ENCODE results near the gene COL8A1. TPM values are rescaled to one million over a fixed set of nuclear protein-coding genes. Genes with fewer than 3 reads are reported as not detected.

The COL8A1 gene
- polyA plus RNA-seq, 3 donors = 6.8 to 9.1 (median 7.9) TPM

GRCh38 chr3:99696497-99696896 lies 58.1 kb downstream of the COL8A1 start:
- no peak for DNase-seq (ENCODE audit: extremely low read depth in 1 of 11, low read depth in 9 of 11, low spot score in 4 of 11)

DNA sequence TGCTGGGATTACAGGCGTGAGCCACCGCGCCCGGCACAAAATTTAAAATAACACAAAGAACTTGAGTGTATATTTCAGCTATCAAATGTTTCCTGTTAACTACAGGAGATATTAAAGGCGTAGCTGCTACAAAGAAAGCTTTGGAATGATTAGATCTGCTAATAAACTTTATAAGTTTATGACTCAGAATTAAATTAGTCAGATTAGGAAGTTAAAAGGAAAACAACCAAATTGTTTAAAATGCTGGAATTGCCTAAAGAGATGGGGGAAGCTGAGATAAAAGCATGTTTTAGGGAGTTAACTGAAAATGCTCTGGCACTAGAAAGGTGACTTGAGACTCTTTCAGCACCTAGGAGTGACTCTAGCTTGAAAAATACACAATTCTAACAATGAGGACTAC lies 58.9 kb downstream of the COL8A1 start:
- DNase-seq (ENCODE audit: extremely low read depth in 1 of 11, low read depth in 9 of 11, low spot score in 4 of 11) = no peak

- DNase-seq (ENCODE audit: extremely low read depth in 1 of 11, low read depth in 9 of 11, low spot score in 4 of 11) = no peak
These were observed 60.5 kb downstream of the COL8A1 start for GRCh38 chr3:99698932-99699331.

GRCh38 chr3:99699841-99700240 lies 61.4 kb downstream of the COL8A1 start:
- no peak for DNase-seq (ENCODE audit: extremely low read depth in 1 of 11, low read depth in 9 of 11, low spot score in 4 of 11)

GRCh38 chr3:99700631-99701268 lies 62.4 kb downstream of the COL8A1 start:
- no peak for DNase-seq (ENCODE audit: extremely low read depth in 1 of 11, low read depth in 9 of 11, low spot score in 4 of 11)

DNA sequence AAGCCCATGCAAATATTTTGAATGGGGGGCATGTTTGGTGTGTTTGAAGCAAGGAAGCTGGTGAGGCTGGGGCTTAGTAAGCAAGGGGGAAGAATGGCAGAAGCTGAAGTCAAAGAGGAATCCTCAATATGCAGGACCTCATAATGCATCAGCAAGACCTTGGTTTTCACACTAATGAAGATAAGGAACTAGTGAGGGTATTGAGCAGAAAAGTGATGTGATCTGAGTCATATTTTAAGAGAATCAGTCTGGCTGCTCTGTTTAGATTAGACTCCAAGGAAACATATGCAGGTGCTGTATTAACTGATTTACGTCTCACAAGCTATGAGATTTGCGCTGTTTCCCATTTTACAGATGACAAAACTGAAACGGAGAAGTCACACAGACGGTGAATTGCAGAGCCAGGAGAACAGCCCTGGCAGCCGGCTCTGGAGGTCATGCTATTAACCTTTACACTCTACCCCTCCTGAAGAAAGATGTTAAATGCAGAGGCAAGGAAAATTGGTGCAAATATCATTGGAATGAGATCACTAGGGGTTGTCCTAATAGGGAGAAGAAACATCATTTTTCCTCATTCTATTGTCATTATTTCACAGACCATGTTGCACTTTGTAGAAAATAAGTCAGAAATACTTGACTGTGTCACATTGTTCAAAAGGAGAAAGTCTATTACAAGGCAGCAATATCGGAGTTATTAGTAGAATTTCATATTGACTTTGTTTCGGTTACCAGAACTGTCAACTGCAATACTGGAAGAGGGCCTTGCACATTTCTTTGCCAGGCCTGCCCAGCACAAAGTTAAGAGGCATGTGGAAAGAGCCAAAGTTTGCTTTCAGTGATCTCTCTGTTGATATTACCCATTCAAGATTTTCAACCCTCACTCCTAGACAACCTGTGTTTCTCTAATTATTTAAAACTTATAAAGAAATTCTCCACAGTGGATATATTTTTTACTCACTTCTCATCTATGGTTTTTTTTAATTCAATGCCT lies 64.9 kb downstream of the COL8A1 start:
- DNase-seq (ENCODE audit: extremely low read depth in 1 of 11, low read depth in 9 of 11, low spot score in 4 of 11) = no peak

DNA sequence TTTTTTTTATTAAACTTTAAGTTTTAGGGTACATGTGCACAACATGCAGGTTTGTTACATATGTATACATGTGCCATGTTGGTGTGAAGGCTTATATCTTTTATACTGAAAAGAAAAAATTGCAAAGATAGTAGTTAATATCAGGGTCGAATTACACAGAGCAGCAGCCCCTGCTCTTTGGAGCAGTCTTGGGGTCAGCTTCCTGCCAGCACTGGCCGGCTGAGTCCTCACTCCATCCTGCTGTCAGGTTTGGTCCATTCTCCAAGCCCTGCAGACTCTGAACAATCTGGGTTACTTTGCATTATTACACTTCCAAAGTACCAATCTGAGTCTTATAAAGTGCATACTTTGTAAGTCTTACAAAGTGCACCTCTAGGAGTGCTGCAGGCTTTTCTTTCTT lies 66.0 kb downstream of the COL8A1 start:
- no peak for DNase-seq (ENCODE audit: extremely low read depth in 1 of 11, low read depth in 9 of 11, low spot score in 4 of 11)

DNA sequence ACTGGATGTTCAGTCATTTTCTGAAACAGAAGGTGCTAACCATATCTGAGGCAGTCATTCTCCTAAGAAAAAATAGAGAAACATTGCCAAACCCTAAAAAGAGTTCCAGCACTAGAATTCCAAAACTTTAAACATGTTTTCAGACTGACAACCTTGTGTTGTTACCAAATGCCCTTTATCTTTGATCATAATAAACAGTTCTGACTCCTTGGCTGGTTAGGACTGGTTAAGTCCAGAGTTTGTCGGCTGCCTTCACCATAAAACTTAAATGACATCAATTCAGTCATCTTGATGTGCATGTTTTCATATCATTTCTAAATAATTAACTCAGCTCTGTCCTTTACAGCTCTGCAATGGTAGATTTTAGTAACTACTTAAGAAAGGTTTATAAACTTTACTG lies 68.0 kb downstream of the COL8A1 start:
- no peak for DNase-seq (ENCODE audit: extremely low read depth in 1 of 11, low read depth in 9 of 11, low spot score in 4 of 11)

DNA sequence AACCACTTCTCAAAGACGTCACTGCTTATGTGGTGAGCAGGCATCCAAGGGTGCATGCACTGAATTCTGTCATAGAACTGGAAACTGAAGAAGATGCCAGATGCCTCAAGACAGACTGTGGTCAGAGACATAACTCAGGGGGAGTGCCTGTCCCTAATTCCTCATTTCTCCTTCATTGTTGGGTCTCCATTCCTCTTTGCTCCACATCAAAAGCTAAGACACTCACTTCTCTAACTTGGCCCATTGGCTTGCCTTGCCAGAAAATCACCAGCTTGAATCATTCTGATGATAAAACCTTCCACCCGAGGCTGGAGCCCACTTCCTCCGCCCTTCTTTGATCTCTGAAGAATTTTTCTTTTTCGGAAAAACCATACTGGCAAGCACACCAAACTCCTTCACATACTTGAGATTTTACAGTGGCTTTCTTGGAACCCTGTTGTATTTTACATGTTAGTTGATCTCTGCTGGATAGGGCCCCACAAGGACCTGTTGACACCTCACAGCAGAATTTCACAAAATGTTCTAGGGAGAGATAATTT lies 69.9 kb downstream of the COL8A1 start:
- no peak for DNase-seq (ENCODE audit: extremely low read depth in 1 of 11, low read depth in 9 of 11, low spot score in 4 of 11)

DNA sequence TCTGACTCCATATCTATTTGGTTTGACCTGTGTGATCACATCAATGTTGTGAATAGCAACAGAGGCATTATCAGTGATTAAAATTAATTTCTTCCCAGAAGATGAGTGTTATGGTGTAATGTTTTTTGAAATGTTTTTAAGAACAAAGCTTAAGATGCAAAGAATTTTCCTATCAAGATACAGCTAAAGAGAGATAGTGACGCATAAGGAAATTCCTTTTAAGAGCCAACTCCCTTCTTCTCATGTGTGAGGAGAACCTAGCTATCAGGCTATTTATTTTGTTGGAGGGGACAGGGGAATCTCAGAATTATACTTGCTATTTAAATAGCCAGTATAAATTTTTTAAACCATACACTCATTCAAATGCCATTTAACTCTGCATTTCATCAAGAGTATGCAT lies 71.3 kb downstream of the COL8A1 start:
- DNase-seq (ENCODE audit: extremely low read depth in 1 of 11, low read depth in 9 of 11, low spot score in 4 of 11) = no peak

- DNase-seq (ENCODE audit: extremely low read depth in 1 of 11, low read depth in 9 of 11, low spot score in 4 of 11) = no peak
These were observed 71.7 kb downstream of the COL8A1 start for GRCh38 chr3:99710094-99710493.

- no peak for DNase-seq (ENCODE audit: extremely low read depth in 1 of 11, low read depth in 9 of 11, low spot score in 4 of 11)
These were observed 73.0 kb downstream of the COL8A1 start for GRCh38 chr3:99711351-99711750.

DNA sequence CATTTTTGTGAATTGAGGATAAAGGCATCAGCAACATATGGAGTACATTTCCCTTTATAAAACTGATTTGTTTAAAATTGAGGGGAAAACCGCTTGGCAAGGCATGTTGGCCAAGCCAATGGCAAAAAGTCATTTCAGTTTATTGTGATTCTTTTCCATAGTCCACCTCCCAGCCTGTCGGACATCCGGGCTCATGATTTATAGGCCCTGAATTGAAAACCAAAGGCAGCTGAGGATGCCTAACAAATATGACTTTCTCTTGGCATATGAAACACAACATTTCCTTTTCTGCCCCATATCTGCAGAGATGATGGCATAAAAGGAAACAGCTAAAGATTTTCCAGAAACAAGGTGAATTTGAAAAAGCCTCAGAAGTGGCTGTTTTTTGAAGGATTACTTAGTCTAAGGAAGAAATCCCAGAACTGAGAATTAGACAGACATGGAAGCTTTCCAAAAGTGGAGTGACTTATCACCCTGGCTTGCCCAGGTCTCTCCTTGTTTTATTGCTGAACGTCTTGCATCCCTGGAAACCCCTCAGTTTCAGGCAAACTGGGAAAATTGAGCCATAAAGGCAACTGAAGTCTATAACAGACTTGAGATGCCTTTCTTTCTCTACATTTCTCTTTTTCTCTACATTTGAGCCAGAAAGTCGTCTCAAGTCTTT lies 74.0 kb downstream of the COL8A1 start:
- DNase-seq (ENCODE audit: extremely low read depth in 1 of 11, low read depth in 9 of 11, low spot score in 4 of 11) = no peak

DNA sequence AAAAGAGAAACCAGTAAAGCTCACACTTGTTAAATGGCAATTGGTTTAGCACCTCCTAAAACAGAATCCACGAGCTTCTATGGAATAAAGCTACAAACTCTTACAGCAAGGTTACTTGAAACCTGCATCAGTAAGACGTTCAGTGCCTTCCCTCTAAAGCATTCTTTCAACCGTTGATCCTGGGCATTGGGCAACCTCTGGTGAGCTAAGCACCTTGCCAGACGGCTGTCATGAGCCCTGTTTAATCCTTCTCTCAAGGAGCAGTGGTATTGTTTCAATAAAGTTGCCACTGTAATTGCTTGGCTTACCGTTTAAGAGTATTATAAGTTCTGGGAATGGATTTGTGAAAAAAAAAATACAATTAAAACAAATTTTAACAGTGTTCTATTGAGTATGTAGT lies 75.0 kb downstream of the COL8A1 start:
- DNase-seq (ENCODE audit: extremely low read depth in 1 of 11, low read depth in 9 of 11, low spot score in 4 of 11) = no peak

DNA sequence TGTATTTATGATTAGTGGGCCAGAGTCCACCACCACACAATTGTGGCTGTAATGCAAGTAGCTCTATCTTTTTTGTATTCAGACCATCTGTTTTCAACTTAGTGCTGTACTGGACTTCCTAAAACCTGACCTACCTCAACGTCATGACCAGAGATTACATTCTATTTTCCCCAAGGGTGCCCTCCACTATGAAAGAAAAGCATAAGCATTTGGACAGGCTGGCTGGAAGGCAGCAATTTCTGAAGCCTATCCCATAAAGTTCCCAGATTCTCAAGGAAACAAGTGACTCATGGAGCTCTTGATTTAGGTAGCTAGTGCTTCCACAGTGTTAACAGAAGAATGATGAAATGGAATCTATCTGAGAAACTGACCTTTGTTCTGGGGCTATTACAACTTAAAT lies 75.8 kb downstream of the COL8A1 start:
- peak in 6 of 11 donors; percentile 6 to 40 (median 29) for DNase-seq (ENCODE audit: extremely low read depth in 1 of 11, low read depth in 9 of 11, low spot score in 4 of 11)

- DNase-seq (ENCODE audit: extremely low read depth in 1 of 11, low read depth in 9 of 11, low spot score in 4 of 11) = no peak
These were observed 76.2 kb downstream of the COL8A1 start for GRCh38 chr3:99714575-99714974.

- DNase-seq (ENCODE audit: extremely low read depth in 1 of 11, low read depth in 9 of 11, low spot score in 4 of 11) = no peak
These were observed 78.1 kb downstream of the COL8A1 start for GRCh38 chr3:99716463-99716995.

DNA sequence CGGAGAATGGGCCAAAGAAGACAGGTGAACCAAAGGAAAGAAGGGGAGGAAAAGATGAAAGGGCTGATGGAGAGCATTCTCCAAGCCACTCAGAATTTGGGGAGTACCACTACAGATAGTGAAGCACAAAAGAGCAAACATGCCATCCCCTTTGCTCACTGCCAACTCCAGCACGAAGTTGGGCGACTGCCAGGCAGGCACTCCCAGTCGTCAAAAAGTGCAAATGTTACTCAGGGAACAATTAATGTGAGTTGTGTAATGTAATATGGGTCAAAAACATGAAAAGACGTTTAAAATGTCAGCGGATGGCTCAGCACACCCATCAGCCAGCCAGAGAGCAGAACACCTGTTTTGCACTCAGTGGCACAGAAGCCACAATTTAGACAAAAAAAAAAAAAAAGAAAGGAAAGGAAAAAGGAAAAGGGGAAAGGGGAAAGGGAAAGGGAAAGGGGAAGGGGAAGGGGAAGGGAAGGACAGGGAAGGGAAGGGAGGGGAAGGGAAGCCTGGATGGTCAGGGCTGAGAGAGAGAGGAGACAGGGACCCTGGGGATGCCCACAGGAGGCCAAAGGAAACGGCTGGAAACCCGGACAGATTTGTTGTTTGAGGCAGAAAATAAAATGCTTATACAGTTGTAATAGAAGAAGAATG lies 82.7 kb downstream of the COL8A1 start:
- DNase-seq (ENCODE audit: extremely low read depth in 1 of 11, low read depth in 9 of 11, low spot score in 4 of 11) = no peak

- DNase-seq (ENCODE audit: extremely low read depth in 1 of 11, low read depth in 9 of 11, low spot score in 4 of 11) = no peak
These were observed 83.2 kb downstream of the COL8A1 start for GRCh38 chr3:99721633-99722007.

Data from renal cortex interstitium (tissue), 11 donors.